GM23338 (cell line): Measurements from ENCODE around the gene OR1L6. TPM values are rescaled to one million over a fixed set of nuclear protein-coding genes. Genes with fewer than 3 reads are reported as not detected.

Source experiments
- ATAC-seq: fragments of 200-7000 bp; cut with Tn5 transposase; 3 replicates; pipeline ENCODE4 v1.9.1; 2020
- DNase-seq: peaks from one replicate; pipeline ENCODE4 v3.0.0-alpha.2; 2015; ENCODE audit warnings: low spot score
- H2AFZ ChIP-seq: fragments of 200-600 bp; sonication (generic); 2 replicates; pipeline ENCODE4 v1.8.0; 2016; ENCODE audit warnings: antibody characterized with exemption, mild to moderate bottlenecking, moderate library complexity
- H3F3A ChIP-seq: fragments of 200-600 bp; sonication (generic); replicated peaks from 2 replicates; pipeline ENCODE4 v1.8.0; 2017; ENCODE audit warnings: antibody characterized with exemption, mixed run types, low read depth
- H3K27ac ChIP-seq: fragments of 200-600 bp; sonication (generic); 2 replicates; pipeline ENCODE4 v1.6.1; 2016; ENCODE audit warnings: low read depth
- H3K27me3 ChIP-seq: fragments of 200-600 bp; sonication (generic); 2 replicates; pipeline ENCODE4 v1.8.0; 2016; ENCODE audit warnings: mild to moderate bottlenecking, mixed run types, moderate library complexity; ENCODE audit not compliant: insufficient read depth
- H3K36me3 ChIP-seq: fragments of 200-600 bp; sonication (generic); 2 replicates; pipeline ENCODE4 v1.8.0; 2016; ENCODE audit warnings: mild to moderate bottlenecking; ENCODE audit not compliant: insufficient read depth
- H3K4me1 ChIP-seq: fragments of 200-600 bp; sonication (generic); 2 replicates; pipeline ENCODE4 v1.8.0; 2016; ENCODE audit warnings: mild to moderate bottlenecking, moderate library complexity; ENCODE audit not compliant: insufficient read depth
- H3K4me2 ChIP-seq: fragments of 200-600 bp; sonication (generic); 2 replicates; pipeline ENCODE4 v1.7.1; 2017; ENCODE audit warnings: mixed run types
- H3K4me3 ChIP-seq: fragments of 200-600 bp; sonication (generic); 2 replicates; pipeline ENCODE4 v1.6.1; 2016; ENCODE audit warnings: mixed run types
- H3K79me2 ChIP-seq: fragments of 200-600 bp; sonication (generic); replicated peaks from 2 replicates; pipeline ENCODE4 v1.8.0; 2017; ENCODE audit warnings: mild to moderate bottlenecking; ENCODE audit not compliant: insufficient read depth
- H3K9me2 ChIP-seq: fragments of 200-600 bp; sonication (generic); 2 replicates; pipeline ENCODE4 v1.8.0; 2017; ENCODE audit not compliant: insufficient read depth
- H4K20me1 ChIP-seq: fragments of 200-600 bp; sonication (generic); replicated peaks from 2 replicates; pipeline ENCODE4 v1.8.0; 2017; ENCODE audit warnings: mild to moderate bottlenecking; ENCODE audit not compliant: insufficient read depth
- H3K27ac Mint-ChIP-seq: 2 replicates; pipeline ENCODE4 v1.8.0; 2020; ENCODE audit warnings: inconsistent platforms, mild to moderate bottlenecking, moderate library complexity, mixed read lengths
- H3K27me3 Mint-ChIP-seq: 3 replicates; pipeline ENCODE4 v1.8.0; 2022; ENCODE audit warnings: low read depth, mild to moderate bottlenecking, moderate library complexity, mixed read lengths, inconsistent platforms; ENCODE audit not compliant: insufficient read depth, poor library complexity
- H3K36me3 Mint-ChIP-seq: 3 replicates; pipeline ENCODE4 v1.8.0; 2021; ENCODE audit warnings: low read depth, mild to moderate bottlenecking, inconsistent platforms, moderate library complexity, mixed read lengths
- H3K4me1 Mint-ChIP-seq: 3 replicates; pipeline ENCODE4 v1.8.0; 2020; ENCODE audit warnings: mild to moderate bottlenecking, inconsistent platforms, mixed read lengths
- H3K4me3 Mint-ChIP-seq: 3 replicates; pipeline ENCODE4 v1.8.0; 2021; ENCODE audit warnings: moderate library complexity, mild to moderate bottlenecking, inconsistent platforms, mixed read lengths
- H3K9me3 Mint-ChIP-seq: 3 replicates; pipeline ENCODE4 v1.8.0; 2020; ENCODE audit warnings: moderate library complexity, mild to moderate bottlenecking, inconsistent platforms, mixed read lengths
- CREB1 ChIP-seq: fragments of 250-450 bp; sonication (Bioruptor Pico); IDR thresholded peaks from 2 replicates; pipeline ENCODE4 v1.5.0; 2020; ENCODE audit warnings: low read depth, mild to moderate bottlenecking, moderate library complexity
- CTCF ChIP-seq, 2 experiments: fragments of 200-600 bp in 1 of 2; sonication (generic) in 1 of 2; conservative IDR thresholded peaks; 2 replicates each; pipeline versions ENCODE4 v1.5.1 to v1.6.1; 2016 to 2017; ENCODE audit warnings: antibody characterized with exemption in 2 of 2, low read depth in 2 of 2, mild to moderate bottlenecking in 2 of 2, moderate library complexity in 1 of 2
- ETS1 ChIP-seq: IDR thresholded peaks from 2 replicates; pipeline ENCODE4 v1.6.1; 2016; ENCODE audit warnings: antibody characterized with exemption
- EZH2 ChIP-seq: fragments of 200-600 bp; sonication (generic); IDR thresholded peaks from one replicate; pipeline ENCODE4 v1.8.0; 2017; ENCODE audit warnings: antibody characterized with exemption, mild to moderate bottlenecking, low read depth; ENCODE audit not compliant: unreplicated experiment
- EZH2phosphoT487 ChIP-seq: fragments of 200-600 bp; sonication (generic); IDR thresholded peaks from one replicate; pipeline ENCODE4 v1.8.1; 2018; ENCODE audit warnings: antibody characterized with exemption; ENCODE audit not compliant: unreplicated experiment
- JUNB ChIP-seq: IDR thresholded peaks from one replicate; pipeline ENCODE4 v1.6.1; 2016; ENCODE audit warnings: antibody characterized with exemption; ENCODE audit not compliant: unreplicated experiment
- NANOG ChIP-seq: IDR thresholded peaks from 2 replicates; pipeline ENCODE4 v1.6.1; 2016; ENCODE audit warnings: antibody characterized with exemption, borderline replicate concordance
- POLR2AphosphoS5 ChIP-seq: IDR thresholded peaks from 2 replicates; pipeline ENCODE4 v1.6.1; 2016; ENCODE audit warnings: antibody characterized with exemption, low read depth
- STAT1 ChIP-seq: IDR thresholded peaks from one replicate; pipeline ENCODE4 v1.6.1; 2016; ENCODE audit warnings: antibody characterized with exemption; ENCODE audit not compliant: unreplicated experiment
- ZNF114 ChIP-seq: fragments of 250-450 bp; sonication (Bioruptor Pico); IDR thresholded peaks from 2 replicates; pipeline ENCODE4 v1.5.0; 2020; ENCODE audit warnings: mild to moderate bottlenecking, moderate library complexity
- ZNF331 ChIP-seq: fragments of 250-450 bp; sonication (Bioruptor Pico); IDR thresholded peaks from 2 replicates; pipeline ENCODE4 v1.5.0; 2020; ENCODE audit warnings: low read depth, mild to moderate bottlenecking, moderate library complexity
- ZNF462 ChIP-seq: fragments of 250-450 bp; sonication (Bioruptor Pico); IDR thresholded peaks from 2 replicates; pipeline ENCODE4 v1.5.0; 2020; ENCODE audit warnings: mild to moderate bottlenecking, moderate library complexity
- polyA plus RNA-seq: library from polyadenylated mRNA; unstranded; fragments of >200 nt; fragmentation: Nextera tagmentation; extraction: Ambion mirVana; gene quantifications from 2 replicates; pipeline ENCODE4 v1.2.1, GENCODE V29; 2016
- total RNA-seq: library from RNA; depleted of rRNA; stranded (reverse); fragments of >200 nt; shearing (Covaris generic); gene quantifications from 2 replicates; pipeline ENCODE4 v1.2.3, GENCODE V29; 2014
- TF ChIP-seq, protein P1 (sequence below): IDR thresholded peaks from one replicate; pipeline ENCODE4 v1.6.1; 2018; ENCODE audit warnings: antibody characterized with exemption; ENCODE audit not compliant: unreplicated experiment

OR1L6 gene
- total and polyA plus RNA-seq, 2 experiments from 2014 or later: not detected

DNA sequence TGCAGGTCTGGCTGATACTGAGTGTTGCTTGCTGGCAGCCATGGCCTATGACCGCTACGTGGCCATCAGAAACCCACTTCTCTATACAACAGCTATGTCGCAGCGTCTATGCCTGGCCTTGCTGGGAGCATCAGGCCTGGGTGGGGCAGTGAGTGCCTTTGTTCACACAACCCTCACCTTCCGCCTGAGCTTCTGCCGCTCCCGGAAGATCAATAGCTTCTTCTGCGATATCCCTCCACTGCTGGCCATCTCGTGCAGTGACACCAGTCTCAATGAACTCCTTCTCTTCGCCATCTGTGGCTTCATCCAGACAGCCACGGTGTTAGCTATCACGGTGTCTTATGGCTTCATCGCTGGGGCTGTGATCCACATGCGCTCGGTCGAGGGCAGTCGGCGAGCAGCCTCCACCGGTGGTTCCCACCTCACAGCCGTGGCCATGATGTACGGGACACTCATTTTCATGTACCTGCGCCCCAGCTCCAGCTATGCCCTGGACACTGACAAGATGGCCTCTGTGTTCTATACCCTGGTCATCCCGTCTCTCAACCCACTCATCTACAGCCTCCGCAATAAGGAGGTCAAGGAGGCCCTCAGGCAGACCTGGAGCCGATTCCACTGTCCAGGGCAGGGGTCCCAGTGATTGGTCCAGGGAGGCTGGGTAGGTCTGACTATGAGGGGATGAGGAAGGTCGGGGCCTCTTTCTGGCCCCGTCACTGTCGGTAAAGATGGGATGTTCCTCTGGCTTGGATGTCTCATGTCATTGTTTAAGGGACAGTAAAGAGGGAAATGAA lies 47.3 kb downstream of the OR1L6 start:
- Histone ChIP-seq H3K27me3 (no peaks in the 10 kb centered on the region), H3K9me2 (0 out of 2 replicates have a peak, but pooled peaks cover 2% of the 10 kb centered on the region), H3K27ac (no peak overlapping the region), H2AFZ (no peak overlapping the region), H4K20me1 (no peaks in the 10 kb centered on the region), H3K36me3 (no peaks in the 10 kb centered on the region), H3K4me3 (no peak overlapping the region), H3K79me2 (no peaks in the 10 kb centered on the region), H3F3A (no peaks in the 10 kb centered on the region), H3K4me1 (no peaks in the 10 kb centered on the region), H3K4me2 (no peak overlapping the region)
- no peaks in the 10 kb centered on the region for H3K4me1 Mint-ChIP-seq
- TF ChIP-seq ZNF331 (CRISPR knock-in tag) (no peak), JUNB (no peak), CTCF (conservative IDR thresholded peaks at IDR 0.05; ENCODE audit: low read depth in 2 of 2) (no peak), POLR2AphosphoS5 (no peak), EZH2 (no peak), STAT1 (no peak), NANOG (no peak), ZNF114 (CRISPR knock-in tag) (no peak), CREB1 (CRISPR knock-in tag) (no peak), EZH2phosphoT487 (no peak), ETS1 (no peak), ZNF462 (CRISPR knock-in tag) (no peak)
- TF ChIP-seq, protein P1, sequence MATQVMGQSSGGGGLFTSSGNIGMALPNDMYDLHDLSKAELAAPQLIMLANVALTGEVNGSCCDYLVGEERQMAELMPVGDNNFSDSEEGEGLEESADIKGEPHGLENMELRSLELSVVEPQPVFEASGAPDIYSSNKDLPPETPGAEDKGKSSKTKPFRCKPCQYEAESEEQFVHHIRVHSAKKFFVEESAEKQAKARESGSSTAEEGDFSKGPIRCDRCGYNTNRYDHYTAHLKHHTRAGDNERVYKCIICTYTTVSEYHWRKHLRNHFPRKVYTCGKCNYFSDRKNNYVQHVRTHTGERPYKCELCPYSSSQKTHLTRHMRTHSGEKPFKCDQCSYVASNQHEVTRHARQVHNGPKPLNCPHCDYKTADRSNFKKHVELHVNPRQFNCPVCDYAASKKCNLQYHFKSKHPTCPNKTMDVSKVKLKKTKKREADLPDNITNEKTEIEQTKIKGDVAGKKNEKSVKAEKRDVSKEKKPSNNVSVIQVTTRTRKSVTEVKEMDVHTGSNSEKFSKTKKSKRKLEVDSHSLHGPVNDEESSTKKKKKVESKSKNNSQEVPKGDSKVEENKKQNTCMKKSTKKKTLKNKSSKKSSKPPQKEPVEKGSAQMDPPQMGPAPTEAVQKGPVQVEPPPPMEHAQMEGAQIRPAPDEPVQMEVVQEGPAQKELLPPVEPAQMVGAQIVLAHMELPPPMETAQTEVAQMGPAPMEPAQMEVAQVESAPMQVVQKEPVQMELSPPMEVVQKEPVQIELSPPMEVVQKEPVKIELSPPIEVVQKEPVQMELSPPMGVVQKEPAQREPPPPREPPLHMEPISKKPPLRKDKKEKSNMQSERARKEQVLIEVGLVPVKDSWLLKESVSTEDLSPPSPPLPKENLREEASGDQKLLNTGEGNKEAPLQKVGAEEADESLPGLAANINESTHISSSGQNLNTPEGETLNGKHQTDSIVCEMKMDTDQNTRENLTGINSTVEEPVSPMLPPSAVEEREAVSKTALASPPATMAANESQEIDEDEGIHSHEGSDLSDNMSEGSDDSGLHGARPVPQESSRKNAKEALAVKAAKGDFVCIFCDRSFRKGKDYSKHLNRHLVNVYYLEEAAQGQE: no peak
- peaks cover 76% of the 10 kb centered on the region for H3K9me3 Mint-ChIP-seq
- ATAC-seq (no peak), DNase-seq (no peak)
- H3K27me3 Mint-ChIP-seq: peaks cover 10% of the 10 kb centered on the region
- H3K4me3 Mint-ChIP-seq: no peak overlapping the region
- H3K36me3 Mint-ChIP-seq: peaks cover 16% of the 10 kb centered on the region
- H3K27ac Mint-ChIP-seq: no peak overlapping the region
